NCI-H146 treated with DMSO at 0.1 percent for 48 hours (cell line): Measurements from ENCODE around the gene SCN10A.

Source experiments
- DNase-seq: peaks from one replicate; lab custom pipeline; 2025; ENCODE audit not compliant: unreplicated experiment; lab: John Stamatoyannopoulos, UW

Gene SCN10A

GRCh38 chr3:38782148-38782547, 33.9 kb downstream of the SCN10A start:
- DNase-seq, result no peak

DNA sequence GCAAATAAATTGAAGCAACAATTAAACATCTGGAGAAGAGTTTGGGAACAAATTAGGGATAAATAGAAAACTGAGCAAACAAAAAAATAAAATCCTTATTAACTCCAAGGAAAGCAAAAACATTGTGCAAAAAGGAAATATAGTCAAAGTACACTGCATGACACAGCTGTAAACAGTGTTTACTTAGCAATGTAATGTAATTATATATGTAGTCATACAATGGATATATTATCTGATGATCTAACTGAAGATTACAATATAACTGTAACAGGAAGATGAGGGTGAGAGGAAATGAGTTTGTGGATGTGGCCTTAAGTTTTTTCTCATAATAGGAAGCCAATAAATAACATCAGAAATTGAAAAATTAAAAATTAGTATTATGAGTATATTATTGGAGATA, 42.5 kb downstream of the SCN10A start:
- DNase-seq, result no peak

DNA sequence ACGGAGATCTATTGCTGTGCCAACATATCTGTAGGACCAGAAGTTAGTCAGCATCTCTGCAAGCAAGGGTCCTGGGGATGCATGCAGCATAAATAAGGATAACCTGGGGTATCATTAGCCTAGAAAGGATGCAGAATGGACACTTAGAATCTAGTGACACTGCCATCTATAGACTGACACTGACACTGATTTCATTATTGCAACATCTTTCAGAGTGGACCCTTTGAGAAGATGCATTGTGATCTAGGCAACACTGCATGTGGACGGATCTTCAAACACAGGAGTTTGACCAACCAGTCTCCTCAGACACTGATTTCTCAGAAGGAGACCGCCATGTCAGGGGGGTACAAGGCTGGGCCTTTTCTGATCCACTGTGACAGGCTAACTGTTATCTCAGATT, 52.4 kb downstream of the SCN10A start:
- no peak for DNase-seq

GRCh38 chr3:38758557-38758956, 57.5 kb downstream of the SCN10A start:
- no peak for DNase-seq

- DNase-seq, result no peak
Measured at GRCh38 chr3:38757721-38758120, 58.3 kb downstream of the SCN10A start.

GRCh38 chr3:38756892-38757291, 59.1 kb downstream of the SCN10A start:
- no peak for DNase-seq

DNA sequence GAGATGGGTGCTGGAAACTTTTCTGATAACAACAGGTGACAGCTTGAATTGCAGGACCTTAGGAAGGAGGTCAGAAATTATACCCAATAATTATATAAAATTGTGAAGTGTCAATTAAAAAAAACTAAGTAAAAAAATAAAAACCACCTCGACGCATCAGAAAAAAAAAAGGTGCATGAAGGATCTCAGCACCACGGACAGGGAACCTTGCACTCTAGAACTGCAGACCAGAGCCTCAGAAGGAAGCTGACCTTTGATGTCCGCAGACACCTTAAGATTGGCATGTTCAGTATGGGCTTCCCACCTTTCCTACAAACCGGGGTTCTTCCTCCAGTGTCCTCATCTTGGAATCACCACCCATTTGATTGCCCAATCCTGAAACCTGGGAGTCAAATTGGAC, 60.9 kb downstream of the SCN10A start:
- no peak for DNase-seq

GRCh38 chr3:38746641-38747040, 69.4 kb downstream of the SCN10A start:
- DNase-seq, result no peak

GRCh38 chr3:38743043-38743442, 73.0 kb downstream of the SCN10A start:
- no peak for DNase-seq

GRCh38 chr3:38742550-38742949, 73.5 kb downstream of the SCN10A start:
- DNase-seq, result no peak

- DNase-seq, result no peak
Measured at GRCh38 chr3:38740537-38740936, 75.5 kb downstream of the SCN10A start.

GRCh38 chr3:38739931-38740330, 76.1 kb downstream of the SCN10A start:
- no peak for DNase-seq

DNA sequence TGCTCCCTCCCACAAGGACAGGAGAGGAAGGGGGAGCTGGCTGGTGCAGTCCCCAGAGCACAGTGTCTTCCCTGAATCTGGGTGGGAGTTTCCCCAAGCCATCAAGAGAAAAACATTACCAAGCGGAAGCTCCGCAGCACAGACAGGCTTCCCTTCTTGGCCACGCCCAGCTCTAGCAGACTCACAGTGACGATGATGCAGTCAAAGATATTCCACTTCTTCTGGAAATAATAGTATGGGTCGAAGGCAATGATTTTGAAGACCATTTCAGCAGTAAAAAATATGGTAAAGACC, 76.7 kb downstream of the SCN10A start:
- no peak for DNase-seq

GRCh38 chr3:38738630-38739395, 77.2 kb downstream of the SCN10A start:
- no peak for DNase-seq

DNA sequence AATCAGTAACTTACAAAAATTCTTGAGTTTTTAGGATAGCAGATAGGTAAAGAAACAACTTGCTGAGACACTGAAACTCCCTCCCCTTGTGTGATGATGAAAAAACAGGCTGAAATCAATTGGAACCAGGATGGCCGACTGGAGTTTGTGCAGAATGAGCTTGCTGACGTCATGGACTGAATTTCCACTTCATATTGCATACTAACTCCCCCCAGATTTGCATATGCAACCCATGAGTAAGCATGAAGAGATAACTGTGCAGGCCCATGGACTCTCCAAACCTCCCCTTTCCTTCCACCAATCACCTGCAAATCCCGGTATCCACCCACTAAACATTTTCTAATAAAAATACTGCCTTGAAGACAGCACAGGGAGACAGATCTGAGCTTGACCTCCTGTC, 84.5 kb downstream of the SCN10A start:
- no peak for DNase-seq

- DNase-seq, result no peak
Measured at GRCh38 chr3:38730281-38730680, 85.7 kb downstream of the SCN10A start.

DNA sequence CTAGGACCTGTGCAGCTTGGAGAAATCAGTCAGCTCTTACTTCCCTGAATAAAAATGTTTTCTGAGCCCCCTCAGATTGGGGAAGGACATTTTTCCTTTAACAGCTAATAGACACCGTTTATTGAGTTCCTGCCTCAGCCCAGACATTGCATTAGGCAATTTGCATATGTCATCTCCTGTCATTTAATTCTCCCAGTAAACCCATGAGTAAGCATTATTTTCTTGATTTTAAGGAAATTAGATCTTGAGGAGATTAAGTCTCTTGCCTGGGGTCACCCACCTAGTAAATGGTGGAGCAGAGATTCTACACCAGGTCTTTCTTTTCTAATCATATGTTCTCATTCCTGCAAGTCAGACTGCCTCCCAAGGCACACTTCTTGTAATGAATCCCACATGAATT, 88.0 kb downstream of the SCN10A start:
- DNase-seq, result no peak

GRCh38 chr3:38726751-38727150, 89.3 kb downstream of the SCN10A start:
- DNase-seq, result no peak

- no peak for DNase-seq
Measured at GRCh38 chr3:38725726-38726419, 90.1 kb downstream of the SCN10A start.

DNA sequence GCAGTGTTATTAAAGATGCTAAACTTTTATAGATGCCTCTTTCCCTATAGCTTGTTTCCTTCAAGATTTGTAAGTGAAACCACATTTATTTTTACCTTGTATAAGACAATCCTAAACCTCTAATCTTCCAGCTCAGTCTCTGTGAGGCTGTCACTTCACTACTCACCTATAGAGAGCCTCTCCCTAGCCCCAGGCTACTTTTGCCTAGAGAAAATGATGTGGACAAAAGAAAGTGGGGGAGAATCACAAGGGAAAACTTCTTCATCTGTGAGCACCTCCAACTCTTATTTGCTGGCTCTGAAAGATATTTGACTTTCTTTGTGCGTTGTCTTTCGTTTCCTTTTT, 91.7 kb downstream of the SCN10A start:
- DNase-seq, result no peak

- DNase-seq, result no peak
Measured at GRCh38 chr3:38723569-38724391, 92.2 kb downstream of the SCN10A start.
